Heart right ventricle (tissue), 16 donors: ENCODE measurements around the gene GALR2. TPM values are rescaled to one million over a fixed set of nuclear protein-coding genes. Genes with fewer than 3 reads are reported as not detected.

Experiments
- ATAC-seq, 8 donors: fragments of 200-7000 bp; cut with Tn5 transposase; one replicate each; pipeline ENCODE4 v1.9.1; 2020; ENCODE audit warnings: mild to moderate bottlenecking in 8 of 8, moderate library complexity in 8 of 8, moderate number of reproducible peaks in 1 of 8
- DNase-seq, 2 donors: peaks; one replicate each; pipeline ENCODE4 v3.0.0-alpha.2; 2020
- H3K27ac ChIP-seq, 10 donors: fragments of 200-600 bp; sonication (generic) in 2 of 10; one replicate each; pipeline versions ENCODE4 v1.5.0 to v1.8.0; 2020 to 2022; ENCODE audit warnings: mild to moderate bottlenecking in 3 of 10
- H3K27me3 ChIP-seq, 7 donors: fragments of 200-600 bp; one replicate each; pipeline ENCODE4 v1.8.0; 2021 to 2022; ENCODE audit warnings: mild to moderate bottlenecking in 2 of 7
- H3K36me3 ChIP-seq, 9 donors: fragments of 200-600 bp; sonication (generic) in 1 of 9; one replicate each; pipeline versions ENCODE4 v1.5.0 to v1.8.0; 2020 to 2022; ENCODE audit warnings: mild to moderate bottlenecking in 2 of 9
- H3K4me1 ChIP-seq, 9 donors: fragments of 200-600 bp; sonication (generic) in 1 of 9; one replicate each; pipeline versions ENCODE4 v1.5.0 to v1.8.0; 2020 to 2022; ENCODE audit warnings: mild to moderate bottlenecking in 4 of 9
- H3K4me3 ChIP-seq, 10 donors: fragments of 200-600 bp; sonication (generic) in 2 of 10; one replicate each; pipeline versions ENCODE4 v1.5.0 to v1.8.0; 2020 to 2022; ENCODE audit warnings: mild to moderate bottlenecking in 7 of 10, moderate library complexity in 2 of 10
- H3K9me3 ChIP-seq, 11 donors: fragments of 200-600 bp in 10 of 11; sonication (generic) in 2 of 11; one replicate each; pipeline versions ENCODE4 v1.5.0 to v1.8.0; 2013 to 2022; ENCODE audit warnings: mild to moderate bottlenecking in 2 of 11, control low read depth in 1 of 11, moderate library complexity in 1 of 11
- WGBS, 2 donors: extraction: QIAGEN DNeasy Blood & Tissue Kit; methylation state at CpG; one replicate each; pipeline ENCODE4 v1.1.7; 2013; ENCODE audit warnings: inconsistent platforms in 1 of 2; 5-methylcytosine and 5-hydroxymethylcytosine counted together
- intact Hi-C, 10 donors: fragments of 100-400 bp; cut with DNase I; formaldehyde crosslinking; loops; one replicate each; pipeline versions ENCODE4 v1.11.1 to v1.14.2; 2022
- microRNA-seq, 2 donors: library from miRNA; unstranded; fragments of <30 nt; microRNA quantifications; one replicate each; pipeline ENCODE4 v1.2.0, GENCODE V29; 2021
- polyA plus RNA-seq, 2 donors: library from polyadenylated mRNA; stranded (reverse); fragments of 200-250 nt; gene quantifications; one replicate each; pipeline ENCODE4 v1.2.3, GENCODE V29; 2013
- total RNA-seq, 10 donors: library from RNA; stranded (reverse); fragmentation: NEBNext Ultra II Directional in 3 of 10; extraction: Animal tissue kit (Norgen Biotek cat#: 25700) in 3 of 10; gene quantifications; one replicate each; pipeline versions ENCODE4 v1.2.1 to v1.2.4, GENCODE V29; 2021 to 2023
- TF ChIP-seq, protein P1 (sequence below), 9 donors: fragments of 200-600 bp; sonication (generic) in 2 of 9; IDR thresholded peaks; one replicate each; pipeline versions ENCODE4 v1.5.0 to v1.8.0; 2021 to 2022; ENCODE audit warnings: antibody characterized with exemption in 9 of 9, mild to moderate bottlenecking in 5 of 9, moderate library complexity in 1 of 9
- donor health status: Arrhythmogenic right ventricular cardiomyopathy.
- donor health status: ischemic (EF 13 %, LVEDD 7.1; RV severe dilation, severe dysfunction).
- donor health status: healthy with polysubstance abuse.
- donor health status: DM: no; HTN: yes; CAD: no.
- donor health status: DM: no; HTN: no; CAD: no.
- donor health status: ischemic (EF 25% LVEDD 6.9; RV normal size, moderate dysfunction).
- donor health status: ischemic (EF 25% LVEDD 5.7; RV mildly dilated, moderate dysfunction).
- donor health status: healthy.
- donor health status: DM: yes; HTN: yes; CAD: no.
- donor health status: Ischemic cardiomyopathy.
- donor health status: ischemic (EF 35%, LVEDD 5.7; RV mildly dilated, moderate dysfunction).
- donor health status: nonischemic (EF 11% LVEDD 7.7; RV severe dilation, severe dysfunction).
- donor health status: DM: yes; HTN: yes; CAD: no.
- donor health status: PGD.
- donor health status: ischemic (EF 29% LVEDD 5.4; RV normal size, mild dysfunction).
- donor health status: nonischemic (EF 23%, LVEDD 6.1; RV moderate dilation, normal function).

GALR2 gene
- total and polyA plus RNA-seq, 12 donors, result 0.10 TPM; not detected in 11

DNA sequence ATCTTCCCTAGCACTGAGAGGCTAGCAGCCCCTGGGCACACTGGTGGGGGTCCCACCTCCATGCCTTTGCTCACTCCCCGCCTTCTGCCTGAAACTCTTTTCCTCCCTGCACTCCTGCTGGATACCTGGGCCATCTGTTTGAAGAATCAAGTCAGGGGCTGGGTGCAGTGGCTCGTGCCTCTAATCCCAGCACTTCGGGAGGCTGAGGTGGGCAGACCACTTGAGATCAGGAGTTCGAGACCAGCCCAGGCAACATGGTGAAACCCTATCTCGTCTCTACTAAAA lies 50.8 kb downstream of the GALR2 start:
- no peaks in the 10 kb centered on the region for H3K36me3 ChIP-seq
- H3K27ac ChIP-seq, result no peak overlapping the region
- H3K4me1 ChIP-seq, result peaks cover 3 to 18% (median 6%) of the 10 kb centered on the region in 9 donors
- 85 to 88% methylated on average over 5 of the region's 5 CpGs for WGBS, 2 donors
- peaks cover 0 to 8% (median 1%) of the 10 kb centered on the region in 7 donors for H3K27me3 ChIP-seq
- no peaks in the 10 kb centered on the region for H3K9me3 ChIP-seq
- intact Hi-C loops, result loop anchor here in 4 of 10 donors (2.0 to 10.0 kb wide), 2 partner anchors 23 to 49 kb away; no protein-coding TSS in a partner anchor
- TF ChIP-seq, protein P1, sequence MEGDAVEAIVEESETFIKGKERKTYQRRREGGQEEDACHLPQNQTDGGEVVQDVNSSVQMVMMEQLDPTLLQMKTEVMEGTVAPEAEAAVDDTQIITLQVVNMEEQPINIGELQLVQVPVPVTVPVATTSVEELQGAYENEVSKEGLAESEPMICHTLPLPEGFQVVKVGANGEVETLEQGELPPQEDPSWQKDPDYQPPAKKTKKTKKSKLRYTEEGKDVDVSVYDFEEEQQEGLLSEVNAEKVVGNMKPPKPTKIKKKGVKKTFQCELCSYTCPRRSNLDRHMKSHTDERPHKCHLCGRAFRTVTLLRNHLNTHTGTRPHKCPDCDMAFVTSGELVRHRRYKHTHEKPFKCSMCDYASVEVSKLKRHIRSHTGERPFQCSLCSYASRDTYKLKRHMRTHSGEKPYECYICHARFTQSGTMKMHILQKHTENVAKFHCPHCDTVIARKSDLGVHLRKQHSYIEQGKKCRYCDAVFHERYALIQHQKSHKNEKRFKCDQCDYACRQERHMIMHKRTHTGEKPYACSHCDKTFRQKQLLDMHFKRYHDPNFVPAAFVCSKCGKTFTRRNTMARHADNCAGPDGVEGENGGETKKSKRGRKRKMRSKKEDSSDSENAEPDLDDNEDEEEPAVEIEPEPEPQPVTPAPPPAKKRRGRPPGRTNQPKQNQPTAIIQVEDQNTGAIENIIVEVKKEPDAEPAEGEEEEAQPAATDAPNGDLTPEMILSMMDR (IDR thresholded peaks at IDR 0.05), result no peak
- no peak overlapping the region for H3K4me3 ChIP-seq
- no peak for DNase-seq
- no peak for ATAC-seq

DNA sequence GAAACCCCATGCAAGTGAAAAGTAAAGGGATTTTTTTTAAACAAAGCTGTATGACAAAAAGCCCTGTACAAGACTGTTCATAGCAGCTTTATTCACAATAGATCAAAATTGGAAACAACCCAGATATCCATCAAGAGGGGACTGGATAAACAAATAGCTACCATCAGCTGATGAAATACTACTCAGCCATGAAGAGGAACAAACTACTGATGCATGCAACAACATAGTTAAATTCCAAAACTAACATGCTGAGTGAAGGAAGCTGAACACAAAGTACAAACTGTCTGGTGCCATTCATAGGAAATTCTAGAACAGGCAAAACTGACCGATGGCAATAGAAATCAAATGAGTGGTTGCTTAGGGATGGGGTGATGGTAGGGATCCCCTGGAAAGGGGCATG lies 51.3 kb downstream of the GALR2 start:
- Histone ChIP-seq H3K9me3 (no peaks in the 10 kb centered on the region), H3K36me3 (no peaks in the 10 kb centered on the region), H3K4me1 (peaks cover 3 to 24% (median 8%) of the 10 kb centered on the region in 9 donors), H3K4me3 (no peak overlapping the region), H3K27me3 (peaks cover 0 to 14% (median 7%) of the 10 kb centered on the region in 7 donors), H3K27ac (no peak overlapping the region)
- DNase-seq (no peak), ATAC-seq (no peak)
- TF ChIP-seq, protein P1 (IDR thresholded peaks at IDR 0.05), result no peak
- 96 to 97% methylated on average over 1 of the region's 1 CpG for WGBS, 2 donors
- intact Hi-C loops, result loop anchor here in 4 of 10 donors (2.0 to 10.0 kb wide), 2 partner anchors 23 to 49 kb away; no protein-coding TSS in a partner anchor

Small RNA genes within 50 kb of the gene (microRNA-seq; reads per million reads assigned to microRNA genes)
- gene MIR6868, result 0 to 4.1 reads per million in 2 donors

Other genes with a start within 250 kb of the GALR2 start
- 10 to 100 TPM in 3 of 10 donors, 1 to 10 TPM in 7; 5.5 to 20.7 (median 8.5) TPM for gene UNC13D, start 230.4 kb upstream of the GALR2 start, total RNA-seq
- 10 to 100 TPM in 1 of 2 donors, 1 to 10 TPM in 1; 3.0 to 12.6 TPM for gene UNC13D, start 230.4 kb upstream of the GALR2 start, polyA plus RNA-seq
- 100 to 1,000 TPM; 130 to 210 (median 173) TPM for gene WBP2, start 219.4 kb upstream of the GALR2 start, total RNA-seq
- gene WBP2, start 219.4 kb upstream of the GALR2 start, polyA plus RNA-seq, result 100 to 1,000 TPM; 155 to 205 TPM
- 10 to 100 TPM in 9 of 10 donors, 1 to 10 TPM in 1; 9.3 to 53.1 (median 21.5) TPM for gene TRIM47, start 196.2 kb upstream of the GALR2 start, total RNA-seq
- gene TRIM47, start 196.2 kb upstream of the GALR2 start, polyA plus RNA-seq, result 10 to 100 TPM; 22.4 to 48.7 TPM
- gene TRIM65, start 177.8 kb upstream of the GALR2 start, total RNA-seq, result 10 to 100 TPM in 1 of 10 donors, 1 to 10 TPM in 9; 5.1 to 12.7 (median 8.9) TPM
- gene TRIM65, start 177.8 kb upstream of the GALR2 start, polyA plus RNA-seq, result 10 to 100 TPM in 1 of 2 donors, 1 to 10 TPM in 1; 5.6 to 16.7 TPM
- gene MRPL38, start 169.9 kb upstream of the GALR2 start, total RNA-seq, result 100 to 1,000 TPM in 4 of 10 donors, 10 to 100 TPM in 6; 89.6 to 144 (median 96.5) TPM
- 100 to 1,000 TPM in 1 of 2 donors, 10 to 100 TPM in 1; 86.0 to 160 TPM for gene MRPL38, start 169.9 kb upstream of the GALR2 start, polyA plus RNA-seq
- gene FBF1, start 133.7 kb upstream of the GALR2 start, total RNA-seq, result 1 to 10 TPM; 2.1 to 6.3 (median 2.8) TPM
- gene FBF1, start 133.7 kb upstream of the GALR2 start, polyA plus RNA-seq, result 1 to 10 TPM; 1.6 to 8.3 TPM
- gene ACOX1, start 95.6 kb upstream of the GALR2 start, total RNA-seq, result 100 to 1,000 TPM in 1 of 10 donors, 10 to 100 TPM in 9; 76.0 to 105 (median 94.0) TPM
- 10 to 100 TPM; 11.1 to 45.8 TPM for gene ACOX1, start 95.6 kb upstream of the GALR2 start, polyA plus RNA-seq
- 10 to 100 TPM in 3 of 10 donors, 1 to 10 TPM in 7; 4.4 to 13.3 (median 9.0) TPM for gene TEN1, start 95.5 kb upstream of the GALR2 start, total RNA-seq
- 10 to 100 TPM; 19.5 to 20.1 TPM for gene TEN1, start 95.5 kb upstream of the GALR2 start, polyA plus RNA-seq
- gene CDK3, start 73.9 kb upstream of the GALR2 start, total RNA-seq, result 1 to 10 TPM in 7 of 10 donors, under 1 TPM in 3; 0.52 to 2.2 (median 1.3) TPM
- 10 to 100 TPM in 1 of 2 donors, 1 to 10 TPM in 1; 2.4 to 11.3 TPM for gene CDK3, start 73.9 kb upstream of the GALR2 start, polyA plus RNA-seq
- under 1 TPM in 4 of 10 donors, not detected in 6; 0.04 to 0.31 (median 0.05) TPM for gene EVPL, start 47.5 kb upstream of the GALR2 start, total RNA-seq
- under 1 TPM; 0.04 to 0.07 TPM for gene EVPL, start 47.5 kb upstream of the GALR2 start, polyA plus RNA-seq
- 10 to 100 TPM; 53.6 to 69.7 (median 63.1) TPM for gene SRP68, start 2.3 kb upstream of the GALR2 start, total RNA-seq
- gene SRP68, start 2.3 kb upstream of the GALR2 start, polyA plus RNA-seq, result 10 to 100 TPM; 26.2 to 62.1 TPM
- not detected for gene ZACN, start 4.4 kb downstream of the GALR2 start, total RNA-seq
- gene ZACN, start 4.4 kb downstream of the GALR2 start, polyA plus RNA-seq, result 1 to 10 TPM; 1.1 to 1.6 TPM
- gene EXOC7, start 29.0 kb downstream of the GALR2 start, total RNA-seq, result 10 to 100 TPM; 66.4 to 97.5 (median 87.9) TPM
- 10 to 100 TPM; 37.9 to 55.6 TPM for gene EXOC7, start 29.0 kb downstream of the GALR2 start, polyA plus RNA-seq
- gene FOXJ1, start 66.5 kb downstream of the GALR2 start, total RNA-seq, result not detected
- under 1 TPM in 1 of 2 donors, not detected in 1; 0.03 TPM for gene FOXJ1, start 66.5 kb downstream of the GALR2 start, polyA plus RNA-seq
- gene RNF157, start 165.7 kb downstream of the GALR2 start, total RNA-seq, result 10 to 100 TPM in 2 of 10 donors, 1 to 10 TPM in 8; 1.3 to 18.8 (median 3.4) TPM
- gene RNF157, start 165.7 kb downstream of the GALR2 start, polyA plus RNA-seq, result 1 to 10 TPM; 2.2 to 6.9 TPM
- gene UBALD2, start 190.6 kb downstream of the GALR2 start, total RNA-seq, result 10 to 100 TPM; 22.2 to 50.7 (median 27.6) TPM
- 10 to 100 TPM; 13.3 to 20.6 TPM for gene UBALD2, start 190.6 kb downstream of the GALR2 start, polyA plus RNA-seq
- gene QRICH2, start 233.5 kb downstream of the GALR2 start, total RNA-seq, result 1 to 10 TPM in 9 of 10 donors, under 1 TPM in 1; 0.98 to 2.7 (median 1.6) TPM
- gene QRICH2, start 233.5 kb downstream of the GALR2 start, polyA plus RNA-seq, result 1 to 10 TPM; 2.6 to 8.9 TPM